Measurements from ENCODE around the gene KANSL1. TPM values are rescaled to one million over a fixed set of nuclear protein-coding genes. Genes with fewer than 3 reads are reported as not detected.

Gene KANSL1
- polyA plus RNA-seq, 1 donor from 2014 or later: 65.0 TPM

DNA sequence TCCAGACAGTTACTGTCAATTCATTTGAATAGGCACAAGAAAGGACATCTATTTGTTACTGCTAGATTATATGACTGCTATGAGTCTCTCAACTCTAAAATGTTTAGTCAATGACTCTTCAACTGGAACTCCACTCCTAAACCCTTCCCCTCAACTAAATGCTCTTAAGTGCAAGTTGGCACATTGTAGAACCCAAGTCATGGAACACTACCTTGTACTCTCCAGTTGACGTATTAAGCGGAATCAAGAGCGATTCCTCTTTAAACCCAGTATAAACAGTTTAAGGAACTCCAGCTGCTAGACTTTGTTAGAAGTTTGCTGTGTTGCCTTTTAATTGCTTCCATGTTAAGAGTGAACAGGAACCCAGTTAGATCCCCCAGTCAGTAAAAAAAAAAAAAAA is 149.6 kb downstream of the KANSL1 start:
- H3K27ac ChIP-seq (ENCODE audit: low read length): no peak overlapping the region

DNA sequence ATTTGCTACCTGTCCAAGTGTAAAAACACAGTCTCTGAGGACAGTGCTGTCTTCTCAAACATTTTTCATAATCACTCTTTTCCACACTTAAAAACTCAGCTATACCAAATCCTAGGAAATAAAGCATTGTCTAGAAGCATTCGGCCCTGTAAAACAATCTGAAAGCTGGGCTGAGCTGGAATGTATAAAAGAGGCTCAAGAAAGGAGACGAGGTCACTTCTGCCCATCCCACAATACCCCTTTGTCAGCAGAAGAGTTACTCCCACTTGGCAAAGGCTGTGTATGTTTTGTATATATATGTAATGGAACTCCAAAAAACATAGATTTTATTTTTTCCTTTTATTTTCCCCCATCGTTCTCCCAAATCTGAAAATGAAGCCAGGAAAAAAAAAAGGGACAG is 150.3 kb downstream of the KANSL1 start:
- Histone ChIP-seq H3K36me3 (ENCODE audit: insufficient read depth, low read length) (peaks cover 9% of the 10 kb centered on the region), H3K9me3 (ENCODE audit: low read length) (no peaks in the 10 kb centered on the region), H3K4me3 (ENCODE audit: low read length) (no peak overlapping the region), H3K9ac (ENCODE audit: low read length) (no peak overlapping the region), H2AFZ (ENCODE audit: low read depth, low read length) (no peak overlapping the region), H3K9me2 (ENCODE audit: insufficient read depth, low read length) (no peaks in the 10 kb centered on the region), H3K4me2 (ENCODE audit: low read length) (no peak overlapping the region), H3K27me3 (ENCODE audit: insufficient read depth, low read depth, low read length) (no peaks in the 10 kb centered on the region), H3K27ac (ENCODE audit: low read length) (no peak overlapping the region), H4K20me1 (ENCODE audit: insufficient read depth) (peaks cover 5% of the 10 kb centered on the region), H3F3A (ENCODE audit: insufficient read depth, low read length, poor library complexity, severe bottlenecking) (no peaks in the 10 kb centered on the region), H3K79me2 (replicated peaks; ENCODE audit: insufficient read depth, low read length) (peaks cover 5% of the 10 kb centered on the region)
- TF ChIP-seq, protein P1, sequence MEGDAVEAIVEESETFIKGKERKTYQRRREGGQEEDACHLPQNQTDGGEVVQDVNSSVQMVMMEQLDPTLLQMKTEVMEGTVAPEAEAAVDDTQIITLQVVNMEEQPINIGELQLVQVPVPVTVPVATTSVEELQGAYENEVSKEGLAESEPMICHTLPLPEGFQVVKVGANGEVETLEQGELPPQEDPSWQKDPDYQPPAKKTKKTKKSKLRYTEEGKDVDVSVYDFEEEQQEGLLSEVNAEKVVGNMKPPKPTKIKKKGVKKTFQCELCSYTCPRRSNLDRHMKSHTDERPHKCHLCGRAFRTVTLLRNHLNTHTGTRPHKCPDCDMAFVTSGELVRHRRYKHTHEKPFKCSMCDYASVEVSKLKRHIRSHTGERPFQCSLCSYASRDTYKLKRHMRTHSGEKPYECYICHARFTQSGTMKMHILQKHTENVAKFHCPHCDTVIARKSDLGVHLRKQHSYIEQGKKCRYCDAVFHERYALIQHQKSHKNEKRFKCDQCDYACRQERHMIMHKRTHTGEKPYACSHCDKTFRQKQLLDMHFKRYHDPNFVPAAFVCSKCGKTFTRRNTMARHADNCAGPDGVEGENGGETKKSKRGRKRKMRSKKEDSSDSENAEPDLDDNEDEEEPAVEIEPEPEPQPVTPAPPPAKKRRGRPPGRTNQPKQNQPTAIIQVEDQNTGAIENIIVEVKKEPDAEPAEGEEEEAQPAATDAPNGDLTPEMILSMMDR (IDR thresholded peaks at IDR 0.05; ENCODE audit: poor library complexity, severe bottlenecking): no peak
- TF ChIP-seq EZH2 (IDR thresholded peaks at IDR 0.05; ENCODE audit: borderline replicate concordance, insufficient read depth, low read length, poor library complexity, severe bottlenecking): no peak
- no peak for TF ChIP-seq TAF1 (IDR thresholded peaks at IDR 0.05; ENCODE audit: low read depth)
- TF ChIP-seq, protein P2, sequence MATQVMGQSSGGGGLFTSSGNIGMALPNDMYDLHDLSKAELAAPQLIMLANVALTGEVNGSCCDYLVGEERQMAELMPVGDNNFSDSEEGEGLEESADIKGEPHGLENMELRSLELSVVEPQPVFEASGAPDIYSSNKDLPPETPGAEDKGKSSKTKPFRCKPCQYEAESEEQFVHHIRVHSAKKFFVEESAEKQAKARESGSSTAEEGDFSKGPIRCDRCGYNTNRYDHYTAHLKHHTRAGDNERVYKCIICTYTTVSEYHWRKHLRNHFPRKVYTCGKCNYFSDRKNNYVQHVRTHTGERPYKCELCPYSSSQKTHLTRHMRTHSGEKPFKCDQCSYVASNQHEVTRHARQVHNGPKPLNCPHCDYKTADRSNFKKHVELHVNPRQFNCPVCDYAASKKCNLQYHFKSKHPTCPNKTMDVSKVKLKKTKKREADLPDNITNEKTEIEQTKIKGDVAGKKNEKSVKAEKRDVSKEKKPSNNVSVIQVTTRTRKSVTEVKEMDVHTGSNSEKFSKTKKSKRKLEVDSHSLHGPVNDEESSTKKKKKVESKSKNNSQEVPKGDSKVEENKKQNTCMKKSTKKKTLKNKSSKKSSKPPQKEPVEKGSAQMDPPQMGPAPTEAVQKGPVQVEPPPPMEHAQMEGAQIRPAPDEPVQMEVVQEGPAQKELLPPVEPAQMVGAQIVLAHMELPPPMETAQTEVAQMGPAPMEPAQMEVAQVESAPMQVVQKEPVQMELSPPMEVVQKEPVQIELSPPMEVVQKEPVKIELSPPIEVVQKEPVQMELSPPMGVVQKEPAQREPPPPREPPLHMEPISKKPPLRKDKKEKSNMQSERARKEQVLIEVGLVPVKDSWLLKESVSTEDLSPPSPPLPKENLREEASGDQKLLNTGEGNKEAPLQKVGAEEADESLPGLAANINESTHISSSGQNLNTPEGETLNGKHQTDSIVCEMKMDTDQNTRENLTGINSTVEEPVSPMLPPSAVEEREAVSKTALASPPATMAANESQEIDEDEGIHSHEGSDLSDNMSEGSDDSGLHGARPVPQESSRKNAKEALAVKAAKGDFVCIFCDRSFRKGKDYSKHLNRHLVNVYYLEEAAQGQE (IDR thresholded peaks at IDR 0.05; ENCODE audit: borderline replicate concordance): no peak
- no peak for TF ChIP-seq SMC3 (conservative IDR thresholded peaks at IDR 0.05; ENCODE audit: poor library complexity)
- no peak for TF ChIP-seq RAD21 (conservative IDR thresholded peaks at IDR 0.05)
- no peak for TF ChIP-seq MXI1 (conservative IDR thresholded peaks at IDR 0.05; ENCODE audit: poor library complexity, severe bottlenecking)
- no peak for TF ChIP-seq POLR2AphosphoS5 (IDR thresholded peaks at IDR 0.05)
- TF ChIP-seq EP300 (conservative IDR thresholded peaks at IDR 0.05; ENCODE audit: poor library complexity, severe bottlenecking): no peak

More for the DNA sequence above, 149.6 kb downstream of the KANSL1 start:
- Histone ChIP-seq H3F3A (ENCODE audit: insufficient read depth, low read length, poor library complexity, severe bottlenecking) (no peaks in the 10 kb centered on the region), H3K27me3 (ENCODE audit: insufficient read depth, low read depth, low read length) (no peaks in the 10 kb centered on the region), H3K36me3 (ENCODE audit: insufficient read depth, low read length) (peaks cover 6% of the 10 kb centered on the region), H3K4me2 (ENCODE audit: low read length) (no peak overlapping the region), H3K9me2 (ENCODE audit: insufficient read depth, low read length) (no peaks in the 10 kb centered on the region), H3K4me3 (ENCODE audit: low read length) (no peak overlapping the region), H4K20me1 (ENCODE audit: insufficient read depth) (peaks cover 5% of the 10 kb centered on the region), H3K79me2 (replicated peaks; ENCODE audit: insufficient read depth, low read length) (peaks cover 5% of the 10 kb centered on the region), H3K9ac (ENCODE audit: low read length) (no peak overlapping the region), H3K9me3 (ENCODE audit: low read length) (no peaks in the 10 kb centered on the region), H2AFZ (ENCODE audit: low read depth, low read length) (no peak overlapping the region)
- TF ChIP-seq, protein P1 (IDR thresholded peaks at IDR 0.05; ENCODE audit: poor library complexity, severe bottlenecking): no peak
- TF ChIP-seq TAF1 (IDR thresholded peaks at IDR 0.05; ENCODE audit: low read depth): no peak
- TF ChIP-seq EP300 (conservative IDR thresholded peaks at IDR 0.05; ENCODE audit: poor library complexity, severe bottlenecking): no peak
- TF ChIP-seq RAD21 (conservative IDR thresholded peaks at IDR 0.05): no peak
- TF ChIP-seq, protein P2 (IDR thresholded peaks at IDR 0.05; ENCODE audit: borderline replicate concordance): no peak
- no peak for TF ChIP-seq POLR2AphosphoS5 (IDR thresholded peaks at IDR 0.05)
- no peak for TF ChIP-seq MXI1 (conservative IDR thresholded peaks at IDR 0.05; ENCODE audit: poor library complexity, severe bottlenecking)
- TF ChIP-seq SMC3 (conservative IDR thresholded peaks at IDR 0.05; ENCODE audit: poor library complexity): no peak
- no peak for TF ChIP-seq EZH2 (IDR thresholded peaks at IDR 0.05; ENCODE audit: borderline replicate concordance, insufficient read depth, low read length, poor library complexity, severe bottlenecking)
